SK-N-SH (cell line): ENCODE results near the gene MT1F.

Experiments used
- CHD2 ChIP-seq: fragments of 150-350 bp; IDR thresholded peaks from 2 replicates; pipeline ENCODE4 v1.6.1; 2018; ENCODE audit warnings: low read length; ENCODE audit not compliant: partially characterized antibody
- EP300 ChIP-seq, 2 experiments: IDR thresholded peaks; 2 replicates each; pipeline versions ENCODE4 v1.4.0 to v1.6.1; 2012; ENCODE audit warnings: borderline replicate concordance in 1 of 2, low read depth in 1 of 2, low read length in 1 of 2
- FOXJ3 ChIP-seq: sonication (generic); formaldehyde crosslinking; IDR thresholded peaks from 2 replicates; pipeline ENCODE4 v1.5.1; 2020; ENCODE audit warnings: mild to moderate bottlenecking, missing genetic modification reagents
- RAD21 ChIP-seq: IDR thresholded peaks from 2 replicates; pipeline ENCODE4 v1.6.1; 2012; ENCODE audit warnings: mild to moderate bottlenecking, low read length
- RFX5 ChIP-seq: IDR thresholded peaks from 2 replicates; pipeline ENCODE4 v1.6.1; 2012; ENCODE audit warnings: mild to moderate bottlenecking, improper control_type of control experiment, low read length
- SIN3A ChIP-seq: IDR thresholded peaks from 2 replicates; pipeline ENCODE4 v1.6.1; 2012; ENCODE audit warnings: low read depth, mild to moderate bottlenecking, low read length, moderate library complexity, borderline replicate concordance
- SMC3 ChIP-seq: IDR thresholded peaks from 2 replicates; pipeline ENCODE4 v1.6.1; 2012; ENCODE audit warnings: low read depth, low read length, improper control_type of control experiment
- TF ChIP-seq, protein P1 (sequence below): fragments of 200-600 bp; sonication (generic); IDR thresholded peaks from 2 replicates; pipeline ENCODE4 v1.6.1; 2017; ENCODE audit warnings: antibody characterized with exemption, mild to moderate bottlenecking, moderate library complexity
- TF ChIP-seq, protein P2 (sequence below): IDR thresholded peaks from 2 replicates; pipeline ENCODE4; 2012

DNA sequence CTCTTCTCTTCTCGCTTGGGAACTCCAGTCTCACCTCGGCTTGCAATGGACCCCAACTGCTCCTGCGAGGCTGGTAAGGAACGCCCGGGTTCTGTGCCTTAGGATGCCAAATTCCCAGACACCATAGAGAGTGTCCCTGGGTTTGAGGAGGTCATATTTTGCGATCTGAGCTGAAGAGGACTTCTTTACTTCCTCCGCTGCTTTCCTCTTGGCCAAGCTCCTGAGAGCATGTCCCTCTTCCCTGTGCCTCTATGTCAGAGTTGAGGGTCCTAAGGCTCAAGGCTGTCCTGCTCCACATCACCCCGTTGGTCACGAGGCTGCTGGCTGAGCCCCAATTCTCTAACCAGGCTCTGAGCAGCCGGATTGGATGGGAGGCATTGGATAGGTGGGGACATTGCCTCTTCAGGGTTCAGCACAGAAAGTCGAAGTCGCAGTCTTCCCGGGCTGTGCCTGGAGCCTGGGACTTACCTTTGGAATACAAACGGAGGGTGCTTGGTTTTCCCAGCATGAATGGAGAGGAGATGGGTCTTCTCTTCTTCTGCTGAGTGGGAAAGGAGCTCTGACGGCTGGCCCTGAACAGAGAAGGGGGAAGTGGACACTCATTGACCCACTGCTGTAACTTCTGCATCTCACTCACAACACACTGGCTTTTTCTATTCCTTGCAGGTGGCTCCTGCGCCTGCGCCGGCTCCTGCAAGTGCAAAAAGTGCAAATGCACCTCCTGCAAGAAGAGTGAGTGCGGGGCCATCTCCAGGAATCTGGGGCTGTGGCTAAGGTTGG lies 12.3 kb downstream of the MT1F start:
- TF ChIP-seq, protein P1, sequence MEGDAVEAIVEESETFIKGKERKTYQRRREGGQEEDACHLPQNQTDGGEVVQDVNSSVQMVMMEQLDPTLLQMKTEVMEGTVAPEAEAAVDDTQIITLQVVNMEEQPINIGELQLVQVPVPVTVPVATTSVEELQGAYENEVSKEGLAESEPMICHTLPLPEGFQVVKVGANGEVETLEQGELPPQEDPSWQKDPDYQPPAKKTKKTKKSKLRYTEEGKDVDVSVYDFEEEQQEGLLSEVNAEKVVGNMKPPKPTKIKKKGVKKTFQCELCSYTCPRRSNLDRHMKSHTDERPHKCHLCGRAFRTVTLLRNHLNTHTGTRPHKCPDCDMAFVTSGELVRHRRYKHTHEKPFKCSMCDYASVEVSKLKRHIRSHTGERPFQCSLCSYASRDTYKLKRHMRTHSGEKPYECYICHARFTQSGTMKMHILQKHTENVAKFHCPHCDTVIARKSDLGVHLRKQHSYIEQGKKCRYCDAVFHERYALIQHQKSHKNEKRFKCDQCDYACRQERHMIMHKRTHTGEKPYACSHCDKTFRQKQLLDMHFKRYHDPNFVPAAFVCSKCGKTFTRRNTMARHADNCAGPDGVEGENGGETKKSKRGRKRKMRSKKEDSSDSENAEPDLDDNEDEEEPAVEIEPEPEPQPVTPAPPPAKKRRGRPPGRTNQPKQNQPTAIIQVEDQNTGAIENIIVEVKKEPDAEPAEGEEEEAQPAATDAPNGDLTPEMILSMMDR = no peak
- TF ChIP-seq CHD2 (no peak), RAD21 (no peak), EP300 (IDR thresholded peaks at IDR 0.05; ENCODE audit: borderline replicate concordance in 1 of 2, low read depth in 1 of 2, low read length in 1 of 2) (no peak), SMC3 (no peak), SIN3A (no peak), FOXJ3 (CRISPR knock-in tag) (no peak), RFX5 (no peak)
- TF ChIP-seq, protein P2, sequence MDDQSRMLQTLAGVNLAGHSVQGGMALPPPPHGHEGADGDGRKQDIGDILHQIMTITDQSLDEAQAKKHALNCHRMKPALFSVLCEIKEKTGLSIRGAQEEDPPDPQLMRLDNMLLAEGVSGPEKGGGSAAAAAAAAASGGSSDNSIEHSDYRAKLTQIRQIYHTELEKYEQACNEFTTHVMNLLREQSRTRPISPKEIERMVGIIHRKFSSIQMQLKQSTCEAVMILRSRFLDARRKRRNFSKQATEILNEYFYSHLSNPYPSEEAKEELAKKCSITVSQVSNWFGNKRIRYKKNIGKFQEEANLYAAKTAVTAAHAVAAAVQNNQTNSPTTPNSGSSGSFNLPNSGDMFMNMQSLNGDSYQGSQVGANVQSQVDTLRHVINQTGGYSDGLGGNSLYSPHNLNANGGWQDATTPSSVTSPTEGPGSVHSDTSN = no peak
